Measurements from ENCODE around the gene CEP72. TPM values are rescaled to one million over a fixed set of nuclear protein-coding genes. Genes with fewer than 3 reads are reported as not detected.

CEP72 gene
- total RNA-seq, 2 experiments from 2014 or later: 27.0 to 28.9 TPM

DNA sequence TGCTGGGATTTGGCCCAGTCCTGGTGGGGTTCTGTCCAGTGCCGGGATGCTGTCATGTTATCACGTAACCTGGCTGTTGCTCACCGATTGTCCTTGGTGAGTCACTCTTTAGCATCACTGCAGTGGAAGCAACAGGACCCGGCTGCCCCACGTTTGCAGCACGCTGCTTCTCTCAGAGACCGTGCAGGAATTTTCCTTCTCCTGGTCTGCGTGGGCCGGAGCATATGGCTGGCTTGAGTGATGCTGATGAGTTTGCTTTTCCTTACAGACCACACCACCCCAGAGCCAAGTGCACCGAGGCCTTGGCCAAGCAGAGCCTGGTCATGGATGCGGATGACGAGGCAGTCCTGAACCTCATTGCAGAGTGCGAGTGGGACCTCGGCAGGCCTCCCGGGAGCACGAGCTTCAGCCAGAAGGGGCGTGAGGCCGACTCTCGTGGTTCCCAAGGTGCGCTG lies 21.4 kb downstream of the CEP72 start:
- no peak for ATAC-seq

DNA sequence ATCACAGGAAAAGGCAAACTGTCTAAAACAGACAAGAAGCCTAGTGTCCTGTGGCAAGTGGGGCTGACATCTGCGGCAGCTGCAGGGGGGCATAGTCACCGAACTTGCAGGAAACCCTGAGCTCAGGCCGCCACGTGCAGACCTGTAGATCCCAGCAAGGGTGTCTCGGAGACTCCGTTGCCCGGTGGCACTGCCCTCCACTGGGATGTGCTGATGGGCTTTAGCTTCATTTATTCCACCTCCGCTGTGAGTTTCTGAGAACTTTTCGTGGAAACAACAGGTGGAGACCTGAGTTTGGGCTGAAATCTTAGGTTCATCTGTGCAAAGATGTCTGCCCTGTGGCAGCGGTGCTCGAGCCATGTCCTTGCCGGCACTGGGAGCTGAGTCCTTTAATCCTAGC lies 22.1 kb downstream of the CEP72 start:
- ChIA-PET CTCF (no interaction called here), POLR2A (no interaction called here)
- H3K36me3 Mint-ChIP-seq (ENCODE audit: low read depth): peaks cover 40% of the 10 kb centered on the region
- H3K4me3 Mint-ChIP-seq: no peak overlapping the region
- intact Hi-C loops (cut with micrococcal nuclease): no loop called here
- ATAC-seq (no peak), DNase-seq (no peak)
- H3K4me1 Mint-ChIP-seq (ENCODE audit: low read depth): no peaks in the 10 kb centered on the region
- H3K27ac Mint-ChIP-seq: no peak overlapping the region
- no peaks in the 10 kb centered on the region for H3K9me3 Mint-ChIP-seq
- H3K27me3 Mint-ChIP-seq: no peaks in the 10 kb centered on the region
- TF ChIP-seq, protein P1, sequence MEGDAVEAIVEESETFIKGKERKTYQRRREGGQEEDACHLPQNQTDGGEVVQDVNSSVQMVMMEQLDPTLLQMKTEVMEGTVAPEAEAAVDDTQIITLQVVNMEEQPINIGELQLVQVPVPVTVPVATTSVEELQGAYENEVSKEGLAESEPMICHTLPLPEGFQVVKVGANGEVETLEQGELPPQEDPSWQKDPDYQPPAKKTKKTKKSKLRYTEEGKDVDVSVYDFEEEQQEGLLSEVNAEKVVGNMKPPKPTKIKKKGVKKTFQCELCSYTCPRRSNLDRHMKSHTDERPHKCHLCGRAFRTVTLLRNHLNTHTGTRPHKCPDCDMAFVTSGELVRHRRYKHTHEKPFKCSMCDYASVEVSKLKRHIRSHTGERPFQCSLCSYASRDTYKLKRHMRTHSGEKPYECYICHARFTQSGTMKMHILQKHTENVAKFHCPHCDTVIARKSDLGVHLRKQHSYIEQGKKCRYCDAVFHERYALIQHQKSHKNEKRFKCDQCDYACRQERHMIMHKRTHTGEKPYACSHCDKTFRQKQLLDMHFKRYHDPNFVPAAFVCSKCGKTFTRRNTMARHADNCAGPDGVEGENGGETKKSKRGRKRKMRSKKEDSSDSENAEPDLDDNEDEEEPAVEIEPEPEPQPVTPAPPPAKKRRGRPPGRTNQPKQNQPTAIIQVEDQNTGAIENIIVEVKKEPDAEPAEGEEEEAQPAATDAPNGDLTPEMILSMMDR (IDR thresholded peaks at IDR 0.05): no peak

More for the DNA sequence above, 21.4 kb downstream of the CEP72 start:
- Mint-ChIP-seq H3K27ac (no peak overlapping the region), H3K36me3 (ENCODE audit: low read depth) (peaks cover 40% of the 10 kb centered on the region), H3K9me3 (no peaks in the 10 kb centered on the region), H3K4me3 (no peak overlapping the region), H3K27me3 (no peaks in the 10 kb centered on the region), H3K4me1 (ENCODE audit: low read depth) (no peaks in the 10 kb centered on the region)
- POLR2A ChIA-PET: no interaction called here
- DNase-seq: no peak
- TF ChIP-seq, protein P1 (IDR thresholded peaks at IDR 0.05): no peak
- intact Hi-C loops (cut with micrococcal nuclease): no loop called here
- CTCF ChIA-PET: no interaction called here

DNA sequence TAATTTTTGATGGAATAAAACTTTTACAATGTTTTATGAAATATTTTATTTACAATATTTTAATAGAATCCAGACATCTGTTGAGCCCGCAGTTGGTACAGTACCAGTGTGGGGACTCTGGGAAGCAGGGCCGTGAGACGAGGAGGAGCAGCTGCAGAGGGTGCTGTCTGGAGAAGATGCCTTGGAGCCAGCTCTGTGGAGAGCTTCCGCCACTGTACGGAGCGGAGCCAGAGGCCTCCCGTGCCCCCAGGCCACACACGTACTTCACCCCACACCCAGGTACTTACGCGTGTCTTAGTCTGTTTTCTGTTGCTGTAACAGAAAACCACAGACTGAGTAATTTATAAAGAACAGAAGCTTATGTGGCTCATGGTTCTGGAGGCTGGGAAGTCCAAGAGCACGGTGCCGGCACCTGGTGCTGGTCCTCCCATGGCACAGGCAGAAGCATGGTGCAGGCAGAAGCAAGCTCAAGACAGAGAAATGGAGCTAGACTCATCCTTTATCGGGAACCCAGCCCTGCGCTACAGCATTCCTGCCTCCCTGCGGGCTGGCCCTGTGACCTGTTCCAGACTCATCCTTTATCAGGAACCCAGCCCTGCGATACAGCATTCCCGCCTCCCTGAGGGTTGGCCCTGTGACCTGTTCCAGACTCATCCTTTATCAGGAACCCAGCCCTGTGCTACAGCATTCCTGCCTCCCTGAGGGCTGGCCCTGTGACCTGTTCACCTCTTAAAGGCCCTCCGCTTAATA lies 23.3 kb downstream of the CEP72 start:
- H3K9me3 Mint-ChIP-seq: no peaks in the 10 kb centered on the region
- TF ChIP-seq, protein P1 (IDR thresholded peaks at IDR 0.05): no peak
- CTCF ChIA-PET: no interaction called here
- DNase-seq: no peak
- intact Hi-C loops (cut with micrococcal nuclease): no loop called here
- H3K36me3 Mint-ChIP-seq (ENCODE audit: low read depth): peaks cover 42% of the 10 kb centered on the region
- no peak overlapping the region for H3K4me3 Mint-ChIP-seq
- H3K4me1 Mint-ChIP-seq (ENCODE audit: low read depth): no peaks in the 10 kb centered on the region
- no peaks in the 10 kb centered on the region for H3K27me3 Mint-ChIP-seq
- no peak for ATAC-seq
- POLR2A ChIA-PET: no interaction called here
- H3K27ac Mint-ChIP-seq: no peak overlapping the region

DNA sequence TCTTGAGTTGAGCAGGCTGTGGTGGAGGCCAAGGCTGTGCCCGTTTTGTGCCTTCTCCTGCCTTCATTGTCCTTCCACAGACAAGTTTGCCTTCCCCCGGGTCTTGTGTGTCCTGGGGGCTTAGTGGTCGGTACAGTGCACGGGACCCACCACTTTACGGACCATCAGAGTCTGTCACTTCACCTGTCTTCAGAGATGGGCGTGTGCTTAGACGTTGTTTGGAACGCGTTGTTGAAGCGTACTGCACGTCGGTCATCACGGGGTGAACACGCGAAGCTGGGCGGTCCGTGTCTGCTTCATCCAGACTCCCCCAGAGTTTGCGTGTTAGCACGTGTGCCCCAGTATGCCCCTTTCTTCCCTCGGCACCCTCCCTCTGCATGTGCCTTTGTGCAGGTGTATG lies 24.8 kb downstream of the CEP72 start:
- DNase-seq: no peak
- CTCF ChIA-PET: no interaction called here
- ATAC-seq: no peak
- intact Hi-C loops (cut with micrococcal nuclease): no loop called here
- Mint-ChIP-seq H3K9me3 (no peaks in the 10 kb centered on the region), H3K4me3 (no peak overlapping the region), H3K27ac (no peak overlapping the region), H3K4me1 (ENCODE audit: low read depth) (no peaks in the 10 kb centered on the region), H3K36me3 (ENCODE audit: low read depth) (peaks cover 48% of the 10 kb centered on the region), H3K27me3 (no peaks in the 10 kb centered on the region)
- TF ChIP-seq, protein P1 (IDR thresholded peaks at IDR 0.05): no peak
- POLR2A ChIA-PET: no interaction called here

DNA sequence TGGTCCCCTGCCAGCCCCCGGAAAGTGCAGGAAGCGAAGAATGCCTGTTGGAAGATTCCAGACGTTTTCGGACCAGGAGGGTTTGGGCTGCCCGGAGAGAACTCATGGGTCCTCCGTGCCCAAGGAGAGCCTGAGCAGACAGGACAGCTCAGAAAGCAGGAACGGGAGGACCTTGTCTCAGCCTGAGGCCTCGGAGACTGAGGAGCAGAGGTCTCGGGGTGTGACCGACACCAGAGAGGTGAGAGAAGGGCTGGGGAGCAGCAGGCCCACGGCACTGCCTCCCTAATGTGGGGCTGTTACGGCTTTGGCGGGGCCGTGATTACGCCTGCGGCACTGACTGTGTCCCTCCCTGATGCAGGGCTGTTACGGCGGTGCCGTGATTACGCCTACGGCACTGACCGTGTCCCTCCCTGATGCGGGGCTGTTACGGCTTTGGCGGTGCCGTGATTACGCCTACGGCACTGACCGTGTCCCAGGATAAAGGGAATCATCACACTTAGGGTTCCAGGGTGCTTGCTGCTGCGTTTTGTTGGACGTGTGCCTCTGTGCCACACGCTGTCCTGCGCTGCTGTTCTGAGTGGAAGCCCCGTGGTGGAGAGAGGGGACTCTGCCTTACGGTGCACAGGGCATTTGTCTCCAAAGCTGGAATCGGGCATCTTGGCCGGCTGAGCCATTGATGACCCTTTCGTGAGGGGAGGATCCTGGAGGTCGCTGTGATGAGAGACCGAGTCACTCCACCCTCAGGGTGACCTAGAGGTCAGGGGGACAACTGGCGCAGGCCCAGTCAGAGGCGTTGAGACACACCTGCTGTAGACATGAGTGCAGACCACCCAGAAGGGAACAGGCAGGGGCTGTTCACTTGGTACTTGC lies 25.7 kb downstream of the CEP72 start:
- Mint-ChIP-seq H3K27me3 (no peaks in the 10 kb centered on the region), H3K36me3 (ENCODE audit: low read depth) (peaks cover 48% of the 10 kb centered on the region), H3K4me1 (ENCODE audit: low read depth) (no peaks in the 10 kb centered on the region), H3K9me3 (no peaks in the 10 kb centered on the region), H3K4me3 (no peak overlapping the region), H3K27ac (no peak overlapping the region)
- ATAC-seq (no peak), DNase-seq (no peak)
- CTCF ChIA-PET: no interaction called here
- TF ChIP-seq, protein P1 (IDR thresholded peaks at IDR 0.05): no peak
- POLR2A ChIA-PET: no interaction called here
- intact Hi-C loops (cut with micrococcal nuclease): no loop called here
